HG02571 (cell line): ENCODE results near the gene GRK4.
A peak's percentile ranks its signal among the peaks of the same experiment; 100 is the strongest.

Experiments used
- ATAC-seq: cut with Tn5 transposase; IDR thresholded peaks from one replicate; pipeline ENCODE4 v1.9.1; 2021; ENCODE audit warnings: mild to moderate bottlenecking, moderate library complexity; ENCODE audit not compliant: unreplicated experiment

Gene GRK4

DNA sequence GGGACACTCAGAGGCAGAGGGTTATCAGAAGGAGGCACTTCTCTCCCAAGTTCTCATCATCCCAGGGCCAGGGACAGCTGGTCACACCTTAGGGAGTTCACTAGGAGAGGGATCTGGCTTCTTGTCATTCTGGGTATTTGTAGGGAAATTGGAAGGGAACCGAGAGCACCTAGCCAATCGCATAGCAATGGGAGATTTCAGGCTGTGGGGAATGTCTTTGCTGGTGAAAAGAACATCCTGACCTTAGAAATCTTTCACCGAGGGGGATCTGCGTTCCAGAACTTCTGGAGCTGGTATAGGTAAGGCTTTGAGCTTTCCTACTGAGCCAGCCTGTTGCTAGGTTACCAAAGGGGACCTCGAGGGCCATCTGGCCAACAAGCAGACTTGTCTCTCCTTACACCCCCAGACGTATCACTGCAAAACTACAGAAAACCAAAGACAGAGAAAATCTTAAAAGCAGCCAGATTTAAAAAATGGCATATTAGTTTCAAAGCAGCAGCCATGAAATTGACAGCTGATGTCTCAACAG lies 104.2 kb downstream of the GRK4 start:
- ATAC-seq = no peak

- ATAC-seq = no peak
Observed at GRCh38 chr4:3069661-3070199, 106.4 kb downstream of the GRK4 start.

- ATAC-seq = no peak
Observed at GRCh38 chr4:3070709-3071500, 107.5 kb downstream of the GRK4 start.

- no peak for ATAC-seq
Observed at GRCh38 chr4:3071811-3072210, 108.4 kb downstream of the GRK4 start.

DNA sequence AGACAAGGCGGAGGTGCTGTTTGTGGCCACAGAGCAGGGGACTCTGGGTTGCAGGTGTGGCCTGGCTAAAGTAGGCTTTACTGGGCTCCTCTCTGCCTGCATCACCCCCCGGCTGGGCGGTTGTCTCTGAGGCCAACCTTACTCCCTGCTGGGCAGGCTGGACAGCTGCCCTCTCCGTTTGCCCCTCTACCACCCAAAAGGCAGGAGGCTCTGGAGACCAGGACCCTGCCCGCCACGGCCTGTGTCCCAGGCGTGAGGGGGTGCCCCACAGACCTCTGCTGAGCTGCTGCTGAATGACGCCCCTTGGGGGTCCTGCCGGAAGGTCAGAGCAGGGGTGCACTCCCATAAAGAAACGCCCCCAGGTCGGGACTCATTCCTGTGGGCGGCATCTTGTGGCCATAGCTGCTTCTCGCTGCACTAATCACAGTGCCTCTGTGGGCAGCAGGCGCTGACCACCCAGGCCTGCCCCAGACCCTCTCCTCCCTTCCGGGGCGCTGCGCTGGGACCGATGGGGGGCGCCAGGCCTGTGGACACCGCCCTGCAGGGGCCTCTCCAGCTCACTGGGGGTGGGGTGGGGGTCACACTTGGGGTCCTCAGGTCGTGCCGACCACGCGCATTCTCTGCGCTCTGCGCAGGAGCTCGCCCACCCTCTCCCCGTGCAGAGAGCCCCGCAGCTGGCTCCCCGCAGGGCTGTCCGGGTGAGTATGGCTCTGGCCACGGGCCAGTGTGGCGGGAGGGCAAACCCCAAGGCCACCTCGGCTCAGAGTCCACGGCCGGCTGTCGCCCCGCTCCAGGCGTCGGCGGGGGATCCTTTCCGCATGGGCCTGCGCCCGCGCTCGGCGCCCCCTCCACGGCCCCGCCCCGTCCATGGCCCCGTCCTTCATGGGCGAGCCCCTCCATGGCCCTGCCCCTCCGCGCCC lies 110.0 kb downstream of the GRK4 start:
- ATAC-seq = peak; percentile 27

DNA sequence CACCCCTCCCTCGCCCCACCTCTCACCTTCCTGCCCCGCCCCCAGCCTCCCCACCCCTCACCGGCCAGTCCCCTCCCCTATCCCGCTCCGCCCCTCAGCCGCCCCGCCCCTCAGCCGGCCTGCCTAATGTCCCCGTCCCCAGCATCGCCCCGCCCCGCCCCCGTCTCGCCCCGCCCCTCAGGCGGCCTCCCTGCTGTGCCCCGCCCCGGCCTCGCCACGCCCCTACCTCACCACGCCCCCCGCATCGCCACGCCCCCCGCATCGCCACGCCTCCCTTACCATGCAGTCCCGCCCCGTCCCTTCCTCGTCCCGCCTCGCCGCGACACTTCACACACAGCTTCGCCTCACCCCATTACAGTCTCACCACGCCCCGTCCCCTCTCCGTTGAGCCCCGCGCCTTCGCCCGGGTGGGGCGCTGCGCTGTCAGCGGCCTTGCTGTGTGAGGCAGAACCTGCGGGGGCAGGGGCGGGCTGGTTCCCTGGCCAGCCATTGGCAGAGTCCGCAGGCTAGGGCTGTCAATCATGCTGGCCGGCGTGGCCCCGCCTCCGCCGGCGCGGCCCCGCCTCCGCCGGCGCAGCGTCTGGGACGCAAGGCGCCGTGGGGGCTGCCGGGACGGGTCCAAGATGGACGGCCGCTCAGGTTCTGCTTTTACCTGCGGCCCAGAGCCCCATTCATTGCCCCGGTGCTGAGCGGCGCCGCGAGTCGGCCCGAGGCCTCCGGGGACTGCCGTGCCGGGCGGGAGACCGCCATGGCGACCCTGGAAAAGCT lies 110.9 kb downstream of the GRK4 start, which contains the start of the genes HTT and HTT-AS:
Gene HTT (plus strand): TSS at position 604 of the 768 bp plus-strand sequence. CDS start 145 bp downstream, at position 749.
Gene HTT-AS (minus strand): TSS at position 461 of the 768 bp plus-strand sequence.
- ATAC-seq = peak; percentile 70

DNA sequence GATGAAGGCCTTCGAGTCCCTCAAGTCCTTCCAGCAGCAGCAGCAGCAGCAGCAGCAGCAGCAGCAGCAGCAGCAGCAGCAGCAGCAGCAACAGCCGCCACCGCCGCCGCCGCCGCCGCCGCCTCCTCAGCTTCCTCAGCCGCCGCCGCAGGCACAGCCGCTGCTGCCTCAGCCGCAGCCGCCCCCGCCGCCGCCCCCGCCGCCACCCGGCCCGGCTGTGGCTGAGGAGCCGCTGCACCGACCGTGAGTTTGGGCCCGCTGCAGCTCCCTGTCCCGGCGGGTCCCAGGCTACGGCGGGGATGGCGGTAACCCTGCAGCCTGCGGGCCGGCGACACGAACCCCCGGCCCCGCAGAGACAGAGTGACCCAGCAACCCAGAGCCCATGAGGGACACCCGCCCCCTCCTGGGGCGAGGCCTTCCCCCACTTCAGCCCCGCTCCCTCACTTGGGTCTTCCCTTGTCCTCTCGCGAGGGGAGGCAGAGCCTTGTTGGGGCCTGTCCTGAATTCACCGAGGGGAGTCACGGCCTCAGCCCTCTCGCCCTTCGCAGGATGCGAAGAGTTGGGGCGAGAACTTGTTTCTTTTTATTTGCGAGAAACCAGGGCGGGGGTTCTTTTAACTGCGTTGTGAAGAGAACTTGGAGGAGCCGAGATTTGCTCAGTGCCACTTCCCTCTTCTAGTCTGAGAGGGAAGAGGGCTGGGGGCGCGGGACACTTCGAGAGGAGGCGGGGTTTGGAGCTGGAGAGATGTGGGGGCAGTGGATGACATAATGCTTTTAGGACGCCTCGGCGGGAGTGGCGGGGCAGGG lies 111.7 kb downstream of the GRK4 start:
- no peak for ATAC-seq

DNA sequence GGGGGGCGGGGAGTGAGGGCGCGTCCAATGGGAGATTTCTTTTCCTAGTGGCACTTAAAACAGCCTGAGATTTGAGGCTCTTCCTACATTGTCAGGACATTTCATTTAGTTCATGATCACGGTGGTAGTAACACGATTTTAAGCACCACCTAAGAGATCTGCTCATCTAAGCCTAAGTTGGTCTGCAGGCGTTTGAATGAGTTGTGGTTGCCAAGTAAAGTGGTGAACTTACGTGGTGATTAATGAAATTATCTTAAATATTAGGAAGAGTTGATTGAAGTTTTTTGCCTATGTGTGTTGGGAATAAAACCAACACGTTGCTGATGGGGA lies 112.2 kb downstream of the GRK4 start:
- ATAC-seq = no peak

DNA sequence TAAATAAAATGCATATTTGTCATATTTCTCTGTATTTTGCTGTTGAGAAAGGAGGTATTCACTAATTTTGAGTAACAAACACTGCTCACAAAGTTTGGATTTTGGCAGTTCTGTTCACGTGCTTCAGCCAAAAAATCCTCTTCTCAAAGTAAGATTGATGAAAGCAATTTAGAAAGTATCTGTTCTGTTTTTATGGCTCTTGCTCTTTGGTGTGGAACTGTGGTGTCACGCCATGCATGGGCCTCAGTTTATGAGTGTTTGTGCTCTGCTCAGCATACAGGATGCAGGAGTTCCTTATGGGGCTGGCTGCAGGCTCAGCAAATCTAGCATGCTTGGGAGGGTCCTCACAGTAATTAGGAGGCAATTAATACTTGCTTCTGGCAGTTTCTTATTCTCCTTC lies 114.4 kb downstream of the GRK4 start:
- peak; percentile 25 for ATAC-seq

- ATAC-seq = no peak
Observed at GRCh38 chr4:3079694-3080123, 116.3 kb downstream of the GRK4 start.

DNA sequence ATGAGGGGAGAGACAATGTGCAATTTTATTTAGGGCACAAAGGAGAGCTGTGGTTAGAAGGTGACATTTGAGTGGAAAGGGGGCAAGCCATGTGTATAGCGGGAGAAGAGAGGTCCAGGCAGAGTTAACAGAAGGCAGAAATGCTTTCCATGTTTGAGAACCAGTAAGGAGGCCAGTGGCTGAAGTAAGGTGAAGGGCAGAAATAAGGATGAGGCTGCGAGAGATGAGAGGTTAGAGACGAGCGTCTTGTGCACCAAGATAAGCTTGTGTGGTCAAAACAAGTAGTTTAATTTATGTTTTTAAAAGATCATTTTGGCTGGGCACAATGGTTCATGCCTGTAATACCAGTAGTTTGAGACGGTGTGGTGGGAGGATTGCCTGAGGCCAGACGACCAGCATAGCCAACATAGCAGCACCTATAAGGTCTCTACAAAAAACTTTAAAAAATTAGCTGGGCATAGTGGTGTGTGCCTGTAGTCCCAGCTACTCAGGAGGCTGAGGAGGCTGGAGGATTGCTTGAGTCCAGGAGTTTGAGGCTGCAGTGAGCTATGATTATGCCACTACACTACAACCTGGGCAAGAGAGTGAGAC lies 119.6 kb downstream of the GRK4 start:
- ATAC-seq = no peak

- no peak for ATAC-seq
Observed at GRCh38 chr4:3083732-3084131, 120.4 kb downstream of the GRK4 start.

DNA sequence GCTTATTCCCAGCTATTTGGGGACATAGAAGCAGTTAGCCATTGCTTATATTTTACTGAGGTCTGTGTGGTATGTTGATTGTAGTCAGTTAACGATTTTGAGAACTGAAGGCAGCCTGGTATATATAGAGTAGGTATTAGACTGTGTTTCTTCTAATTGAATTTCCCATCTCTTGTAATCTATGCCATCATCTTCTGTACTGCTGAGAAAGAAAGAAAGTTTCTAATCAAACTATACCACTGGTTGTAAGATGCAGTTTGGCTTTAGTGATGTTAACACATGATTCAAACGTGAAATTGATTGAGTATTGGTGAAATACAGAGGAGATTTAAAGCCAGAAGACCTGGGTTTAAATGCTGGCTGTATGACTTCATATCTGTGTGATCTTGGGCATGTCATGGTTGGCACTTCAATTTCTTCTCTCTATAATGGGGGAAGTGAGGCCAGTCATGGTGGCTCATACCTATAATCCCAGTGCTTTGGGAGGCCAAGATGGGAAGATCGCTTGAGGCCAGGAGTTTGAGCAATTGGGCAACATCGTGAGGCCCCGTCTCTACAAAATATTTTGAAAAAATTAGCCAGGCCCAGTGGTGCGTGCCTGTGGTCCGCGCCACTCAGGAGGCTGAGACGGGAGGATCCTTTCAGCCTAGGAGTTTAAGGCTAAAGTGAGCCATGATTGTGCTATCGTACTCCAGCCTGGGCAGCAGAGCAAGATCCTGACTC lies 122.7 kb downstream of the GRK4 start:
- no peak for ATAC-seq

DNA sequence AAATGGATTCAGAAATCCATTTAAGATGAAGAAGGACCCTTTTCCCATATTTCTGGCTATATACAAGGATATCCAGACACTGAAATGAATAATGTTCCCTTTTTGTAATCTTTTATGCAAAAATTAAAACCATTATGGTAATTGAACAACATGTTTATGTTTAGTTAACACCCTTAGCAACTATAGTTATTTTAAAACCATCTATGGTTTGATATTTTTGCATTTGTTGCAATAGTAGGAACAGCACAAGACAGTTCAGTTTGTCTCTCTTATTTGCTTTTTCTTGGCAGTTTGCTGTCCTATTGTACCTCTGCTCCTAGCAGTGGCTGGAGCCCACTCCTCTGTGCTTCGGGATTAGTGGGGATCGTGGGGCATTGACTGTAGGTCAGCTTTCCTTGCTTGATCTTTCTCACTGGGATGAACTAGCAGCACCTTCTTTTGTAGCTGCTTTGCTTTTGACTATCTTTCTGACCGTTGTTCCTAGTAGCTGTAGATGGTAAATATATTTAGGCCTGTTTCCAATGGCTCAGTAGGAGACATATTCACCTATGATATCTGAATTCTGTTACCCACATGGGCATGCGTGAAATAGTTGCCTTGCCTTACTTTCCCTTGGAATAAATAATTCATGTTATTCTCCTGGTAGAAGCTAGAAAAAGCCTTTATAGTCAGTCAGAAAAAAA lies 123.9 kb downstream of the GRK4 start:
- ATAC-seq = no peak
